Breast epithelium (tissue), 4 donors: ENCODE data around the gene PARVB. TPM values are rescaled to one million over a fixed set of nuclear protein-coding genes. Genes with fewer than 3 reads are reported as not detected.

ENCODE experiments used
- DNase-seq, 2 donors: peaks; one replicate each; pipeline ENCODE4 v3.0.0-alpha.2; 2019; ENCODE audit warnings: low spot score in 2 of 2
- H3K27ac ChIP-seq, 2 donors: fragments of 200-600 bp; sonication (generic) in 1 of 2; one replicate each; pipeline ENCODE4 v1.5.1; 2016 to 2019; ENCODE audit warnings: mild to moderate bottlenecking in 1 of 2
- H3K27me3 ChIP-seq, 2 donors: fragments of 200-600 bp; sonication (generic) in 1 of 2; one replicate each; pipeline versions ENCODE4 v1.5.1 to v1.6.0; 2017 to 2019; ENCODE audit warnings: control low read depth in 1 of 2, mild to moderate bottlenecking in 1 of 2
- H3K36me3 ChIP-seq: fragments of 200-600 bp; one replicate; pipeline ENCODE4 v1.5.1; 2019
- H3K4me1 ChIP-seq, 2 donors: fragments of 200-600 bp; sonication (generic); one replicate each; pipeline ENCODE4 v1.5.1; 2016 to 2019; ENCODE audit warnings: control low read depth in 1 of 2
- H3K4me3 ChIP-seq, 3 donors: fragments of 200-600 bp; sonication (generic); 1 replicate in 2 of 3; 2 replicates in 1 of 3; pipeline ENCODE4 v1.5.1; 2016 to 2019; ENCODE audit warnings: mild to moderate bottlenecking in 3 of 3, moderate library complexity in 2 of 3
- H3K9me3 ChIP-seq, 2 donors: fragments of 200-600 bp; sonication (generic) in 1 of 2; one replicate each; pipeline ENCODE4 v1.5.1; 2016 to 2019; ENCODE audit warnings: control low read depth in 1 of 2
- CTCF ChIP-seq, 3 donors: fragments of 450-650 bp; IDR thresholded peaks; one replicate each; pipeline ENCODE4 v1.5.1; 2016 to 2017; ENCODE audit warnings: antibody characterized with exemption in 3 of 3, mild to moderate bottlenecking in 3 of 3, moderate library complexity in 3 of 3
- POLR2A ChIP-seq: fragments of 450-650 bp; IDR thresholded peaks from one replicate; pipeline ENCODE4 v1.6.1; 2016; ENCODE audit warnings: antibody characterized with exemption, mild to moderate bottlenecking, moderate library complexity
- POLR2AphosphoS5 ChIP-seq, 3 donors: sonication (generic); formaldehyde crosslinking; IDR thresholded peaks; one replicate each; pipeline ENCODE4 v1.6.1; 2017; ENCODE audit warnings: antibody characterized with exemption in 3 of 3
- intact Hi-C: fragments of 100-400 bp; cut with DNase I; formaldehyde crosslinking; loops from one replicate; pipeline ENCODE4 v1.15.1; 2023; ENCODE audit warnings: low total_unique reads
- total RNA-seq, 3 donors: library from RNA; depleted of rRNA; stranded (reverse); fragments of >200 nt; gene quantifications; one replicate each; pipeline ENCODE4 v1.1.0, GENCODE V29; 2016

The PARVB gene
- total RNA-seq, 3 donors from 2014 or later = 12.3 to 57.6 (median 21.6) TPM

- Histone ChIP-seq H3K27ac (no peak overlapping the region), H3K27me3 (no peaks in the 10 kb centered on the region), H3K36me3 (no peaks in the 10 kb centered on the region), H3K4me1 (no peaks in the 10 kb centered on the region), H3K9me3 (no peaks in the 10 kb centered on the region), H3K4me3 (no peak overlapping the region)
- DNase-seq = no peak
- TF ChIP-seq POLR2A = no peak
- no peak for TF ChIP-seq CTCF (IDR thresholded peaks at IDR 0.05)
- TF ChIP-seq POLR2AphosphoS5 (IDR thresholded peaks at IDR 0.05) = no peak
- intact Hi-C loops = no loop called here
Measured at GRCh38 chr22:44168206-44168605, 144.1 kb downstream of the PARVB start.

GRCh38 chr22:44170470-44170869, 146.4 kb downstream of the PARVB start:
- intact Hi-C loops = no loop called here
- no peak overlapping the region for H3K4me3 ChIP-seq
- H3K27ac ChIP-seq = no peak overlapping the region
- no peaks in the 10 kb centered on the region for H3K4me1 ChIP-seq
- TF ChIP-seq CTCF (IDR thresholded peaks at IDR 0.05) (no peak), POLR2AphosphoS5 (IDR thresholded peaks at IDR 0.05) (no peak), POLR2A (no peak)
- H3K27me3 ChIP-seq = no peaks in the 10 kb centered on the region
- DNase-seq = no peak
- H3K36me3 ChIP-seq = no peaks in the 10 kb centered on the region
- no peaks in the 10 kb centered on the region for H3K9me3 ChIP-seq

GRCh38 chr22:44171561-44171960, 147.5 kb downstream of the PARVB start:
- intact Hi-C loops = no loop called here
- no peaks in the 10 kb centered on the region for H3K27me3 ChIP-seq
- no peaks in the 10 kb centered on the region for H3K4me1 ChIP-seq
- no peak for TF ChIP-seq CTCF (IDR thresholded peaks at IDR 0.05)
- TF ChIP-seq POLR2A = no peak
- no peak for TF ChIP-seq POLR2AphosphoS5 (IDR thresholded peaks at IDR 0.05)
- no peak overlapping the region for H3K27ac ChIP-seq
- H3K4me3 ChIP-seq = no peak overlapping the region
- H3K36me3 ChIP-seq = no peaks in the 10 kb centered on the region
- no peaks in the 10 kb centered on the region for H3K9me3 ChIP-seq
- no peak for DNase-seq

- H3K36me3 ChIP-seq = no peaks in the 10 kb centered on the region
- no peaks in the 10 kb centered on the region for H3K27me3 ChIP-seq
- H3K4me3 ChIP-seq = no peak overlapping the region
- TF ChIP-seq POLR2A = no peak
- TF ChIP-seq CTCF (IDR thresholded peaks at IDR 0.05) = no peak
- no peak for TF ChIP-seq POLR2AphosphoS5 (IDR thresholded peaks at IDR 0.05)
- no peaks in the 10 kb centered on the region for H3K9me3 ChIP-seq
- intact Hi-C loops = no loop called here
- H3K4me1 ChIP-seq = no peaks in the 10 kb centered on the region
- H3K27ac ChIP-seq = peak overlapping the region in 1 of 2 donors; percentile 19
- peak in 1 of 2 donors; percentile 58 for DNase-seq
Measured at GRCh38 chr22:44172370-44173108, 148.4 kb downstream of the PARVB start.

- DNase-seq = no peak
- Histone ChIP-seq H3K9me3 (no peaks in the 10 kb centered on the region), H3K27me3 (no peaks in the 10 kb centered on the region), H3K36me3 (no peaks in the 10 kb centered on the region), H3K4me3 (no peak overlapping the region), H3K27ac (peak overlapping the region in 1 of 2 donors; percentile 19), H3K4me1 (no peaks in the 10 kb centered on the region)
- no peak for TF ChIP-seq CTCF (IDR thresholded peaks at IDR 0.05)
- no peak for TF ChIP-seq POLR2A
- no peak for TF ChIP-seq POLR2AphosphoS5 (IDR thresholded peaks at IDR 0.05)
- intact Hi-C loops = no loop called here
Measured at GRCh38 chr22:44173154-44173553, 149.1 kb downstream of the PARVB start.
